DOHH2 (cell line): ENCODE results near the gene EFEMP1.

Source experiments
- H3F3A ChIP-seq: fragments of 200-600 bp; sonication (generic), shearing (Covaris generic); 2 replicates; pipeline ENCODE4 v1.6.0; 2016; ENCODE audit warnings: antibody characterized with exemption, mild to moderate bottlenecking; ENCODE audit not compliant: control insufficient read depth, insufficient read depth
- H3K27ac ChIP-seq: fragments of 200-600 bp; sonication (generic); 2 replicates; pipeline ENCODE4 v1.5.1; 2014; ENCODE audit warnings: low read depth, mild to moderate bottlenecking, low read length, moderate library complexity
- H3K27me3 ChIP-seq: fragments of 200-600 bp; sonication (generic); 2 replicates; pipeline ENCODE4 v1.6.1; 2014; ENCODE audit warnings: mild to moderate bottlenecking, low read length, mixed read lengths; ENCODE audit not compliant: control insufficient read depth
- H3K36me3 ChIP-seq: fragments of 200-600 bp; sonication (generic); 2 replicates; pipeline ENCODE4 v1.6.1; 2014; ENCODE audit warnings: mild to moderate bottlenecking, low read length, moderate library complexity, mixed read lengths; ENCODE audit not compliant: control insufficient read depth
- H3K4me1 ChIP-seq: fragments of 200-600 bp; sonication (generic); 2 replicates; pipeline ENCODE4 v1.6.1; 2014; ENCODE audit warnings: mild to moderate bottlenecking, low read length, mixed read lengths; ENCODE audit not compliant: control insufficient read depth
- H3K4me2 ChIP-seq: fragments of 200-600 bp; sonication (generic); 2 replicates; pipeline ENCODE4 v1.6.0; 2014; ENCODE audit warnings: mild to moderate bottlenecking, low read length, moderate library complexity
- H3K4me3 ChIP-seq: fragments of 200-600 bp; sonication (generic); 2 replicates; pipeline ENCODE4 v1.5.1; 2014; ENCODE audit warnings: mild to moderate bottlenecking, low read length, mixed read lengths
- H3K79me2 ChIP-seq: fragments of 200-600 bp; sonication (generic); 2 replicates; pipeline ENCODE4 v1.6.1; 2014; ENCODE audit warnings: mild to moderate bottlenecking, low read length, mixed read lengths; ENCODE audit not compliant: control insufficient read depth
- H3K9me2 ChIP-seq: fragments of 200-600 bp; sonication (generic); replicated peaks from 2 replicates; pipeline ENCODE4 v1.6.1; 2014; ENCODE audit warnings: mild to moderate bottlenecking, low read length, mixed read lengths; ENCODE audit not compliant: control insufficient read depth
- H3K9me3 ChIP-seq: fragments of 200-600 bp; sonication (generic); 2 replicates; pipeline ENCODE4 v1.6.1; 2014; ENCODE audit warnings: antibody characterized with exemption, low read length, mixed read lengths; ENCODE audit not compliant: control insufficient read depth, insufficient read depth
- H4K20me1 ChIP-seq: fragments of 200-600 bp; sonication (generic); 2 replicates; pipeline ENCODE4 v1.6.0; 2014; ENCODE audit warnings: low read depth, mild to moderate bottlenecking, antibody characterized with exemption, low read length, moderate library complexity; ENCODE audit not compliant: control insufficient read depth, insufficient read depth
- EZH2phosphoT487 ChIP-seq: fragments of 200-600 bp; sonication (generic); IDR thresholded peaks from 2 replicates; pipeline ENCODE4 v1.6.1; 2017; ENCODE audit warnings: borderline replicate concordance, mild to moderate bottlenecking, antibody characterized with exemption, low read length, moderate library complexity, mixed read lengths
- TF ChIP-seq, protein P1 (sequence below): fragments of 200-600 bp; sonication (generic); IDR thresholded peaks from one replicate; pipeline ENCODE4 v1.5.1; 2014; ENCODE audit warnings: antibody characterized with exemption, mild to moderate bottlenecking, low read depth, low read length; ENCODE audit not compliant: poor library complexity, severe bottlenecking

EFEMP1 gene

DNA sequence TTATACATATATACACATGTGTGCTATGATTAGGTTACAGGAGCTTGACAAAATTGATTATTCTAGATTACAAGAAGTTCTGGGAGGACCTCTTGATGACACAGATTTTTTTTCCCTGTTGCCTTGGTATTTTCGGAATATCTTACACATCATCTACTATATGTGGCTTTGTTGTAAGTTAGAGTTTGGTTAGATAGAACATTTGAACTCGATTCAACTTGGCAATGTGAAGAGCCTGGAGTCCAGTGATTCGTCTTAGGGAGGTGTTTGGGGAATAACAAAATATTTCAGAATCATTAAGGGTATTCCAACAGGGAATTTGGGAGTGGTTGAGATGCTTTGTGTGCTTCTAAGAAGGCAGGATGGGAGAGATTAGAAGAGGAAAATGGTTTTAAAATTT lies 39.3 kb upstream of the EFEMP1 start:
- H3K36me3 ChIP-seq, result no peaks in the 10 kb centered on the region
- no peak overlapping the region for H3K4me2 ChIP-seq
- H3K4me3 ChIP-seq, result no peak overlapping the region
- H3K9me3 ChIP-seq, result no peaks in the 10 kb centered on the region
- TF ChIP-seq, protein P1, sequence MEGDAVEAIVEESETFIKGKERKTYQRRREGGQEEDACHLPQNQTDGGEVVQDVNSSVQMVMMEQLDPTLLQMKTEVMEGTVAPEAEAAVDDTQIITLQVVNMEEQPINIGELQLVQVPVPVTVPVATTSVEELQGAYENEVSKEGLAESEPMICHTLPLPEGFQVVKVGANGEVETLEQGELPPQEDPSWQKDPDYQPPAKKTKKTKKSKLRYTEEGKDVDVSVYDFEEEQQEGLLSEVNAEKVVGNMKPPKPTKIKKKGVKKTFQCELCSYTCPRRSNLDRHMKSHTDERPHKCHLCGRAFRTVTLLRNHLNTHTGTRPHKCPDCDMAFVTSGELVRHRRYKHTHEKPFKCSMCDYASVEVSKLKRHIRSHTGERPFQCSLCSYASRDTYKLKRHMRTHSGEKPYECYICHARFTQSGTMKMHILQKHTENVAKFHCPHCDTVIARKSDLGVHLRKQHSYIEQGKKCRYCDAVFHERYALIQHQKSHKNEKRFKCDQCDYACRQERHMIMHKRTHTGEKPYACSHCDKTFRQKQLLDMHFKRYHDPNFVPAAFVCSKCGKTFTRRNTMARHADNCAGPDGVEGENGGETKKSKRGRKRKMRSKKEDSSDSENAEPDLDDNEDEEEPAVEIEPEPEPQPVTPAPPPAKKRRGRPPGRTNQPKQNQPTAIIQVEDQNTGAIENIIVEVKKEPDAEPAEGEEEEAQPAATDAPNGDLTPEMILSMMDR, result no peak
- TF ChIP-seq EZH2phosphoT487, result no peak
- H3F3A ChIP-seq, result no peaks in the 10 kb centered on the region
- no peaks in the 10 kb centered on the region for H3K4me1 ChIP-seq
- peaks cover 30% of the 10 kb centered on the region; the same call in 1 of the 2 replicates for H3K27me3 ChIP-seq
- no peaks in the 10 kb centered on the region for H4K20me1 ChIP-seq
- H3K9me2 ChIP-seq, result no peaks in the 10 kb centered on the region
- H3K79me2 ChIP-seq, result no peaks in the 10 kb centered on the region
- no peak overlapping the region for H3K27ac ChIP-seq

DNA sequence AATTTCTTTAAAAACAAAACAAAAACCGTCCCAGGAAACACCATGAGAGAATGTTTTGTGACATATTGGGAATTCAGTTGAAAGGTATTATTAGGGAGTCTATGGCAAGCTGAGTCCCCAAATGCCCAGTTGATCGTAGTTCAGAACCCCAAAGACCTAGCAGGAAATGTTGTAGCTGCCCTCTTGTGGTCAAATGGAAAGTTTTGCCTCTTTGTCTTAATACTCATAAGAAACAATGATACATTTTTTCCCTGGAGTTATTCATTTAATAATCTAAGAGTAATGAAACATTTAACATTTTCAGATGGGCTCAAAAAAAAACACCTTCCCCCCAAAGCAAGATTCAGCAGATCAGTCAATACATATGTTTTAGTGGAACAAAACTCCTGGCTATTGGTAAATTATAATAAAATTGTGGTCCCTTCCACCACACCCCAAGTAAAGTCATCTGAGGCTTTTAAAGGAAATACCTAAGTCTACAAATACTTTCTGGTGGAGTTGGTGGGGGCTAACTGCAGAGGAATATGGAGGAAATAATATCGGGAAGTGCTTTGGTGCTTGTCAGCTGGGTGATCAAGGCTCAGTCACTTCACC lies 37.8 kb upstream of the EFEMP1 start:
- H3K36me3 ChIP-seq, result no peaks in the 10 kb centered on the region
- H3K4me2 ChIP-seq, result no peak overlapping the region
- H3K9me2 ChIP-seq, result no peaks in the 10 kb centered on the region
- TF ChIP-seq, protein P1, result peak; percentile 69
- TF ChIP-seq EZH2phosphoT487, result no peak
- H3K4me1 ChIP-seq, result no peaks in the 10 kb centered on the region
- H3K79me2 ChIP-seq, result no peaks in the 10 kb centered on the region
- no peak overlapping the region for H3K27ac ChIP-seq
- H3K4me3 ChIP-seq, result no peak overlapping the region
- no peaks in the 10 kb centered on the region for H4K20me1 ChIP-seq
- H3K9me3 ChIP-seq, result no peaks in the 10 kb centered on the region
- peaks cover 28% of the 10 kb centered on the region; the same call in 1 of the 2 replicates for H3K27me3 ChIP-seq
- no peaks in the 10 kb centered on the region for H3F3A ChIP-seq

DNA sequence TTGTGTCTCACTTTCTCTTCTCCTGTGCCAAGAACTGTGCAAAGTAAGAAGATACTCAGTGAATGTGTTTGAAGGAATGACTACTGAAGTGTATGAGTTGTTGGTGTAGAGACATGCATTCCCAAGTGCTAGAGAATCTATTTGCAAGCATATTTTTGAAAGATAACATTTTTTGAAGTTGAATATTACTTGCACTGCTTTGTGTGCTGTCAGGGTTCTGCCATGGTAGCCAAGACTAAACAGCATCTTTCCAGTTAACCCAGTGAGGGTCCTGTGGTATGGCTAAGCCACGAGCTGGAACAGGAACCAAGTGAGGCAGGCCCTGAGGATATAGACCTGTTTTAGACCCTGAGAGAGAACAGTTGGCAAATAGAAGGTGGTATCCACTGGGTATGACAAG lies 35.2 kb upstream of the EFEMP1 start:
- Histone ChIP-seq H3K27ac (no peak overlapping the region), H3F3A (no peaks in the 10 kb centered on the region), H3K9me3 (no peaks in the 10 kb centered on the region), H4K20me1 (no peaks in the 10 kb centered on the region), H3K9me2 (no peaks in the 10 kb centered on the region), H3K36me3 (no peaks in the 10 kb centered on the region), H3K4me1 (no peaks in the 10 kb centered on the region), H3K4me3 (no peak overlapping the region), H3K27me3 (peaks cover 25% of the 10 kb centered on the region), H3K4me2 (no peak overlapping the region), H3K79me2 (no peaks in the 10 kb centered on the region)
- TF ChIP-seq EZH2phosphoT487, result no peak
- TF ChIP-seq, protein P1, result no peak
